ENCODE data around the gene VAC14. TPM values are rescaled to one million over a fixed set of nuclear protein-coding genes. Genes with fewer than 3 reads are reported as not detected.
"Not testable (repeated sequence)": the region's sequence is repeated elsewhere in the genome, so short reads cannot be mapped to it uniquely, and the experiment has no call there.

The VAC14 gene
- total and polyA plus RNA-seq, 2 experiments from 2014 or later = 42.3 to 77.7 TPM

GRCh38 chr16:70644763-70645597 is 156.0 kb downstream of the VAC14 start:
- H2AFZ ChIP-seq = no peak overlapping the region
- ATAC-seq = peak; percentile 85
- H3K4me2 ChIP-seq = no peak overlapping the region

GRCh38 chr16:70643264-70643663 is 157.7 kb downstream of the VAC14 start:
- H3K4me3 Mint-ChIP-seq; H2AFZ ChIP-seq; ATAC-seq; H3K79me2 ChIP-seq (replicated peaks; ENCODE audit: insufficient read depth); H3K4me2 ChIP-seq; H3K4me1 ChIP-seq (ENCODE audit: insufficient read depth); H3K27me3 ChIP-seq (ENCODE audit: insufficient read depth); H3K36me3 ChIP-seq (ENCODE audit: insufficient read depth); H3K36me3 Mint-ChIP-seq (ENCODE audit: low read depth); H3K9me3 Mint-ChIP-seq; H3K9me2 ChIP-seq (ENCODE audit: insufficient read depth); H3F3A ChIP-seq (replicated peaks; ENCODE audit: low read depth); H3K4me3 ChIP-seq; H3K27ac ChIP-seq (ENCODE audit: low read depth); DNase-seq (ENCODE audit: low spot score); H3K4me1 Mint-ChIP-seq; H3K27ac Mint-ChIP-seq; H4K20me1 ChIP-seq (replicated peaks; ENCODE audit: insufficient read depth); H3K27me3 Mint-ChIP-seq (ENCODE audit: insufficient read depth, low read depth, poor library complexity): not testable (repeated sequence)

More at GRCh38 chr16:70644763-70645597, 156.0 kb downstream of the VAC14 start:
- H3K27me3 ChIP-seq (ENCODE audit: insufficient read depth) = no peaks in the 10 kb centered on the region
- H3K4me1 Mint-ChIP-seq = peaks cover 8% of the 10 kb centered on the region
- peak; percentile 69 for DNase-seq (ENCODE audit: low spot score)
- no peaks in the 10 kb centered on the region for H3F3A ChIP-seq (replicated peaks; ENCODE audit: low read depth)
- no peak overlapping the region for H3K4me3 Mint-ChIP-seq
- H3K4me3 ChIP-seq = no peak overlapping the region
- TF ChIP-seq CREB1 (CRISPR knock-in tag; IDR thresholded peaks at IDR 0.05; ENCODE audit: low read depth) (no peak), CTCF (conservative IDR thresholded peaks at IDR 0.05; ENCODE audit: low read depth in 2 of 2) (peak; percentile 34 to 57; a peak in 3 of 4 replicates), EZH2phosphoT487 (IDR thresholded peaks at IDR 0.05; ENCODE audit: unreplicated experiment) (no peak), ZNF114 (CRISPR knock-in tag; IDR thresholded peaks at IDR 0.05) (no peak)
- H3K36me3 Mint-ChIP-seq (ENCODE audit: low read depth) = peaks cover 14% of the 10 kb centered on the region
- H3K9me3 Mint-ChIP-seq = peaks cover 12% of the 10 kb centered on the region
- no peaks in the 10 kb centered on the region for H3K79me2 ChIP-seq (replicated peaks; ENCODE audit: insufficient read depth)
- H3K36me3 ChIP-seq (ENCODE audit: insufficient read depth) = no peaks in the 10 kb centered on the region
- no peak overlapping the region for H3K27ac ChIP-seq (ENCODE audit: low read depth)
- no peaks in the 10 kb centered on the region for H4K20me1 ChIP-seq (replicated peaks; ENCODE audit: insufficient read depth)
- peaks cover 6% of the 10 kb centered on the region; the same call in 1 of the 2 replicates for H3K4me1 ChIP-seq (ENCODE audit: insufficient read depth)
- H3K9me2 ChIP-seq (ENCODE audit: insufficient read depth) = no peaks in the 10 kb centered on the region
- no peak overlapping the region for H3K27ac Mint-ChIP-seq
- peaks cover 3% of the 10 kb centered on the region for H3K27me3 Mint-ChIP-seq (ENCODE audit: insufficient read depth, low read depth, poor library complexity)

GRCh38 chr16:70642633-70643032 is 158.3 kb downstream of the VAC14 start:
- 0 out of 2 replicates have a peak, but pooled peaks cover under 1% of the 10 kb centered on the region for H3K79me2 ChIP-seq (replicated peaks; ENCODE audit: insufficient read depth)
- ATAC-seq (no peak), DNase-seq (ENCODE audit: low spot score) (no peak)
- H3K9me2 ChIP-seq (ENCODE audit: insufficient read depth) = no peaks in the 10 kb centered on the region
- TF ChIP-seq NANOG (IDR thresholded peaks at IDR 0.05; ENCODE audit: borderline replicate concordance) (no peak), STAT1 (IDR thresholded peaks at IDR 0.05; ENCODE audit: unreplicated experiment) (no peak)
- no peaks in the 10 kb centered on the region for H3K36me3 ChIP-seq (ENCODE audit: insufficient read depth)
- no peaks in the 10 kb centered on the region for H3F3A ChIP-seq (replicated peaks; ENCODE audit: low read depth)
- Mint-ChIP-seq H3K27ac (no peak overlapping the region), H3K27me3 (ENCODE audit: insufficient read depth, low read depth, poor library complexity) (peaks cover 3% of the 10 kb centered on the region), H3K9me3 (no peaks in the 10 kb centered on the region; the same call in 1 of the 3 replicates), H3K36me3 (ENCODE audit: low read depth) (peaks cover under 1% of the 10 kb centered on the region; the same call in 1 of the 3 replicates), H3K4me3 (no peak overlapping the region), H3K4me1 (peaks cover 8% of the 10 kb centered on the region)
- H3K4me1 ChIP-seq (ENCODE audit: insufficient read depth) = peaks cover 9% of the 10 kb centered on the region; the same call in 1 of the 2 replicates
- H3K27ac ChIP-seq (ENCODE audit: low read depth) = no peak overlapping the region
- H2AFZ ChIP-seq = no peak overlapping the region
- H3K27me3 ChIP-seq (ENCODE audit: insufficient read depth) = no peaks in the 10 kb centered on the region
- no peak overlapping the region for H3K4me2 ChIP-seq
- no peak overlapping the region for H3K4me3 ChIP-seq
- no peaks in the 10 kb centered on the region for H4K20me1 ChIP-seq (replicated peaks; ENCODE audit: insufficient read depth)

All from GM23338 (cell line).